Panc1 (cell line): Measurements from ENCODE around the gene SFT2D2. TPM values are rescaled to one million over a fixed set of nuclear protein-coding genes. Genes with fewer than 3 reads are reported as not detected.

Source experiments
- ATAC-seq: fragments of 200-7000 bp; cut with Tn5 transposase; 2 replicates; pipeline ENCODE4 v1.9.1; 2020; ENCODE audit warnings: mild to moderate bottlenecking, moderate library complexity
- BruUV-seq: library from RNA; stranded (reverse); fragments of 400-500 nt; replicated peaks from 2 replicates; lab custom pipeline; 2021; lab: Mats Ljungman, UMichigan
- CTCF ChIA-PET: fragments of 300-600 bp; sonication (Branson Sonifier 250); formaldehyde crosslinking; loops from one replicate; lab custom pipeline; 2022; ENCODE audit warnings: antibody characterized with exemption; lab: Charles Lee
- POLR2A ChIA-PET: fragments of 300-600 bp; sonication (Branson Sonifier 250); formaldehyde crosslinking; loops from one replicate; lab custom pipeline; 2022; ENCODE audit warnings: antibody characterized with exemption; lab: Charles Lee
- DNase-seq: peaks from one replicate; pipeline ENCODE4 v3.0.0-alpha.2; 2010; ENCODE audit warnings: low read depth, low spot score
- H3K27ac ChIP-seq: 2 replicates; pipeline ENCODE4 v1.5.1; 2011; ENCODE audit warnings: mild to moderate bottlenecking, low read length, inconsistent platforms
- H3K27me3 ChIP-seq: fragments of 200-500 bp; sonication (Bioruptor generic); 2 replicates; pipeline ENCODE4 v1.6.0; 2014; ENCODE audit warnings: low read length, inconsistent platforms; ENCODE audit not compliant: control insufficient read depth, insufficient read depth
- H3K36me3 ChIP-seq: fragments of 200-500 bp; sonication (Bioruptor generic); 2 replicates; pipeline ENCODE4 v1.5.1; 2014; ENCODE audit warnings: inconsistent platforms, mild to moderate bottlenecking, low read length, moderate library complexity; ENCODE audit not compliant: control insufficient read depth, insufficient read depth
- H3K4me1 ChIP-seq: 2 replicates; pipeline ENCODE4 v1.5.1; 2011; ENCODE audit warnings: inconsistent platforms, mild to moderate bottlenecking, low read length, moderate library complexity; ENCODE audit not compliant: control insufficient read depth, insufficient read depth
- H3K4me3 ChIP-seq, 2 experiments: 2 replicates each; pipeline ENCODE4 v1.5.1; 2011 to 2012; ENCODE audit warnings: low read depth in 2 of 2, low read length in 2 of 2, mild to moderate bottlenecking in 2 of 2, inconsistent platforms in 1 of 2, moderate library complexity in 1 of 2
- H3K9me3 ChIP-seq: fragments of 200-500 bp; sonication (Bioruptor generic); 2 replicates; pipeline ENCODE4 v1.5.1; 2014; ENCODE audit warnings: low read depth, mild to moderate bottlenecking, inconsistent platforms, low read length, moderate library complexity; ENCODE audit not compliant: control insufficient read depth, insufficient read depth
- CTCF ChIP-seq: fragments of 450-650 bp; IDR thresholded peaks from 2 replicates; pipeline ENCODE4 v1.5.1; 2017; ENCODE audit warnings: mild to moderate bottlenecking
- POLR2AphosphoS5 ChIP-seq: IDR thresholded peaks from 2 replicates; pipeline ENCODE4 v1.6.1; 2012; ENCODE audit warnings: mild to moderate bottlenecking, low read depth, low read length, moderate library complexity
- SIN3A ChIP-seq: IDR thresholded peaks from 2 replicates; pipeline ENCODE4 v1.6.1; 2012; ENCODE audit warnings: low read depth, mild to moderate bottlenecking, low read length, moderate library complexity, borderline replicate concordance; ENCODE audit not compliant: insufficient read depth
- TCF7L2 ChIP-seq: IDR thresholded peaks from 2 replicates; pipeline ENCODE4 v1.6.1; 2011; ENCODE audit warnings: mild to moderate bottlenecking, low read depth, low read length, inconsistent platforms
- in situ Hi-C: cut with HindIII; loops from 2 replicates; pipeline ENCODE4 v1.10.0; 2016; ENCODE audit warnings: low sequenced_read_pairs, low pct_unique_long_range_greater_than_20kb
- intact Hi-C: fragments of 100-400 bp; cut with micrococcal nuclease; formaldehyde crosslinking; loops from one replicate; pipeline ENCODE4 v1.10.0; 2022; ENCODE audit not compliant: unreplicated experiment
- total RNA-seq: library from RNA; stranded (reverse); gene quantifications from one replicate; pipeline ENCODE4 v1.2.1, GENCODE V29; 2021; ENCODE audit not compliant: unreplicated experiment
- TF ChIP-seq, protein P1 (sequence below), 2 experiments: IDR thresholded peaks; 2 replicates each; pipeline ENCODE4 v1.6.1; 2011 to 2012; ENCODE audit warnings: low read depth in 2 of 2, control low read depth in 1 of 2, low read length in 1 of 2, mild to moderate bottlenecking in 1 of 2, moderate library complexity in 1 of 2; ENCODE audit not compliant: insufficient read depth in 1 of 2

Gene SFT2D2
- total RNA-seq, 1 experiment from 2014 or later, result 68.1 TPM

- in situ Hi-C loops, result no loop called here
- Histone ChIP-seq H3K27ac (no peak overlapping the region), H3K36me3 (no peaks in the 10 kb centered on the region), H3K27me3 (no peaks in the 10 kb centered on the region), H3K4me1 (no peaks in the 10 kb centered on the region), H3K4me3 (no peak overlapping the region), H3K9me3 (peaks cover 7% of the 10 kb centered on the region; the same call in 1 of the 2 replicates)
- ATAC-seq (no peak), DNase-seq (no peak)
- TF ChIP-seq, protein P1, sequence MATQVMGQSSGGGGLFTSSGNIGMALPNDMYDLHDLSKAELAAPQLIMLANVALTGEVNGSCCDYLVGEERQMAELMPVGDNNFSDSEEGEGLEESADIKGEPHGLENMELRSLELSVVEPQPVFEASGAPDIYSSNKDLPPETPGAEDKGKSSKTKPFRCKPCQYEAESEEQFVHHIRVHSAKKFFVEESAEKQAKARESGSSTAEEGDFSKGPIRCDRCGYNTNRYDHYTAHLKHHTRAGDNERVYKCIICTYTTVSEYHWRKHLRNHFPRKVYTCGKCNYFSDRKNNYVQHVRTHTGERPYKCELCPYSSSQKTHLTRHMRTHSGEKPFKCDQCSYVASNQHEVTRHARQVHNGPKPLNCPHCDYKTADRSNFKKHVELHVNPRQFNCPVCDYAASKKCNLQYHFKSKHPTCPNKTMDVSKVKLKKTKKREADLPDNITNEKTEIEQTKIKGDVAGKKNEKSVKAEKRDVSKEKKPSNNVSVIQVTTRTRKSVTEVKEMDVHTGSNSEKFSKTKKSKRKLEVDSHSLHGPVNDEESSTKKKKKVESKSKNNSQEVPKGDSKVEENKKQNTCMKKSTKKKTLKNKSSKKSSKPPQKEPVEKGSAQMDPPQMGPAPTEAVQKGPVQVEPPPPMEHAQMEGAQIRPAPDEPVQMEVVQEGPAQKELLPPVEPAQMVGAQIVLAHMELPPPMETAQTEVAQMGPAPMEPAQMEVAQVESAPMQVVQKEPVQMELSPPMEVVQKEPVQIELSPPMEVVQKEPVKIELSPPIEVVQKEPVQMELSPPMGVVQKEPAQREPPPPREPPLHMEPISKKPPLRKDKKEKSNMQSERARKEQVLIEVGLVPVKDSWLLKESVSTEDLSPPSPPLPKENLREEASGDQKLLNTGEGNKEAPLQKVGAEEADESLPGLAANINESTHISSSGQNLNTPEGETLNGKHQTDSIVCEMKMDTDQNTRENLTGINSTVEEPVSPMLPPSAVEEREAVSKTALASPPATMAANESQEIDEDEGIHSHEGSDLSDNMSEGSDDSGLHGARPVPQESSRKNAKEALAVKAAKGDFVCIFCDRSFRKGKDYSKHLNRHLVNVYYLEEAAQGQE (IDR thresholded peaks at IDR 0.05; ENCODE audit: insufficient read depth in 1 of 2, low read depth in 2 of 2, low read length in 1 of 2), result no peak
- no peak for TF ChIP-seq POLR2AphosphoS5
- BruUV-seq, result no TSS peak
- intact Hi-C loops, result no loop called here
- CTCF ChIA-PET, result no interaction called here
- POLR2A ChIA-PET, result no interaction called here
Observed at GRCh38 chr1:168257397-168257796, 31.6 kb downstream of the SFT2D2 start.

DNA sequence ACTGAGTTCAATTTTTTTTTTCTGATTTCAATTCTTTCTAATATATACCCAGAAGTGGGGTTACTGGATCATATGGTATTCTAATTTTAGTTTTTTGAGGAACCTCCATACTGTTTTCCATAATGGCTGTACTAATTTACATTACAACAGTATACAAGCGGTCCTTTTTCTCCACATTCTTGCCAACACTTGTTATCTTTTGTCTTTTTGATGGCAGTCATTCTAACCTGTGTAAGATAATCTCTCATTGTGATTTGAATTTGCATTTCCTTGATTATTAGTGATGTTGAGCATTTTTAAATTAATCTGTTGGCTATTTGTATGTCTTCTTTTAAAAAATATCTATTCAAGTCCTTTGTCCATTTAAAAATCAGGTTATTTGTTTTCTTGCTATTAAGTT lies 33.8 kb downstream of the SFT2D2 start:
- BruUV-seq, result no TSS peak
- ChIA-PET POLR2A (no interaction called here), CTCF (no interaction called here)
- Histone ChIP-seq H3K9me3 (peaks cover 7% of the 10 kb centered on the region; the same call in 1 of the 2 replicates), H3K4me3 (no peak overlapping the region), H3K36me3 (no peaks in the 10 kb centered on the region), H3K4me1 (no peaks in the 10 kb centered on the region), H3K27me3 (no peaks in the 10 kb centered on the region), H3K27ac (no peak overlapping the region)
- DNase-seq (no peak), ATAC-seq (no peak)
- in situ Hi-C loops, result no loop called here
- TF ChIP-seq SIN3A, result no peak
- TF ChIP-seq CTCF, result no peak
- TF ChIP-seq TCF7L2, result no peak
- TF ChIP-seq POLR2AphosphoS5, result no peak
- TF ChIP-seq, protein P1 (IDR thresholded peaks at IDR 0.05; ENCODE audit: insufficient read depth in 1 of 2, low read depth in 2 of 2, low read length in 1 of 2), result no peak
- intact Hi-C loops, result no loop called here
